Hindlimb muscle (tissue), 1 donor: Measurements from ENCODE around the gene FAAP24. TPM values are rescaled to one million over a fixed set of nuclear protein-coding genes. Genes with fewer than 3 reads are reported as not detected.
"Not testable (repeated sequence)": the region's sequence is repeated elsewhere in the genome, so short reads cannot be mapped to it uniquely, and the experiment has no call there.

Experiments used
- DNase-seq: peaks from one replicate; pipeline ENCODE4 v3.0.0-alpha.2; 2013
- polyA plus RNA-seq: library from polyadenylated mRNA; unstranded; fragments of 120-200 nt; gene quantifications from one replicate; pipeline ENCODE4 v1.2.1, GENCODE V29; 2013; ENCODE audit not compliant: insufficient read length

FAAP24 gene, protein sequence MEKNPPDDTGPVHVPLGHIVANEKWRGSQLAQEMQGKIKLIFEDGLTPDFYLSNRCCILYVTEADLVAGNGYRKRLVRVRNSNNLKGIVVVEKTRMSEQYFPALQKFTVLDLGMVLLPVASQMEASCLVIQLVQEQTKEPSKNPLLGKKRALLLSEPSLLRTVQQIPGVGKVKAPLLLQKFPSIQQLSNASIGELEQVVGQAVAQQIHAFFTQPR
- polyA plus RNA-seq: 1.3 TPM

DNA sequence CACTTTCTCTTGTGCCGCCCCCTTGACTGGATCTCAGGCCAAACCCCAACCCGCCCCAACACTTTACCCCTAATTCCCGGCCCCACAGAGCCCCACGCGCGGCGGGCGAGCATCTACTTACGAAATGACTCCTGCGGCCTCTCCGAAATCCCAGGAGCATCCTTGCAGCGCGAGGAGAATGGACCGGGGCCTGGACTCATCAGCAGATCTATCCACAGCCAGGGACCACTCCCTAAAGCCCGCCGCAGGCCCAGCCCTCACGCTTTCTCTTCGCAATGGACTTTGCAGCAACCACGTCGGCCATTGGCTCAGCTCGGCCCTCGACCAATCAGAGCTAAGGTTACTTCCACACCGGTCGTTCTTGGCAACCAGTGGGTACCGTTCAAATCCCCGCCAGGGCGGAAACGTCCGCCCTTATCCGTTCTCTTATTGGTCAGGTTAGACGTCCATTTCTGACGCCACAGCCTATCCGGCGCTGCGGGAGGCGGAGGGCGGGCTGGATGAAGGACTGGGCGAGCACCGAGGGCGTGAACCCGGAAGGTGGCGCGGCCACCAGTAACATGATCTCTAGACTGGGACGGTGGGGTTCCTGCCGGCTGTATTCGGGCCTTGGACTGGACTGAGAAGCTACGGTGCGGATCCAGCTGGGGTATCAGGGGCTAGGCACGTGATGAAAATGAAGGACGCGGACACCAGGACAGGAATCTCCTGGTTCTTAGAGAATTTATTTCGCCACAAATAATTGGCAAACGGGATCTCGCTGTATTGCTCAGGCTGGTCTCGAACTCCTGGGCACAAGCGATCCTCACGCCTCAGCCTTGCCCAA lies at the start of gene FAAP24, which contains the start of gene CEP89:
FAAP24 (plus strand) TSS at position 528 of the 826 bp plus-strand sequence. CDS start 955 bp downstream, outside the sequence.
CEP89 (minus strand) TSS at position 244 of the 826 bp plus-strand sequence; CDS start at position 160, 84 bp downstream.
- peak; percentile 99 for DNase-seq

- no peak for DNase-seq
Observed at GRCh38 chr19:32924200-32924599, 47.8 kb upstream of the FAAP24 start.

- DNase-seq: no peak
Observed at GRCh38 chr19:32928806-32929205, 43.2 kb upstream of the FAAP24 start.

DNA sequence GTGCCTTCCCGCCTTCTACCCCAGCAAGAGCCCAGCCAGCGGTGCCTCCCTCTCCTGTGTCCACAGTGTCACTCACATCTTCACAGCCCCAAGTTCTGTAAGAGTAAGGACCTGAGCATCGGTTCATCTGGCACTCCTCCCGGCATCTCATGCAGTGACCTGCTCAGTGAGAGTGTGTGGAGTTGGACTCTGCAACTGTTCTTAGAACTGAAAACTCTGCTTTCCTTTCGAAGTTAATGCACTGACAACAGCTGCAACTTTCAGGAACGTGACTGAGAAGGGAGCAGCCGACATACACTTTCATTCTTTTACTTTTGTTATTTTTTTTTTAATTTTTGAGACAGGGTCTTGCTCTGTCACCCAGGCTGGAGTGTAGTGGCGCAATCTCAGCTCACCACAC lies 41.5 kb upstream of the FAAP24 start:
- no peak for DNase-seq

GRCh38 chr19:32933571-32933970 lies 38.5 kb upstream of the FAAP24 start:
- DNase-seq: no peak

GRCh38 chr19:32935629-32936028 lies 36.4 kb upstream of the FAAP24 start:
- no peak for DNase-seq

GRCh38 chr19:32936065-32936464 lies 36.0 kb upstream of the FAAP24 start:
- DNase-seq: no peak

DNA sequence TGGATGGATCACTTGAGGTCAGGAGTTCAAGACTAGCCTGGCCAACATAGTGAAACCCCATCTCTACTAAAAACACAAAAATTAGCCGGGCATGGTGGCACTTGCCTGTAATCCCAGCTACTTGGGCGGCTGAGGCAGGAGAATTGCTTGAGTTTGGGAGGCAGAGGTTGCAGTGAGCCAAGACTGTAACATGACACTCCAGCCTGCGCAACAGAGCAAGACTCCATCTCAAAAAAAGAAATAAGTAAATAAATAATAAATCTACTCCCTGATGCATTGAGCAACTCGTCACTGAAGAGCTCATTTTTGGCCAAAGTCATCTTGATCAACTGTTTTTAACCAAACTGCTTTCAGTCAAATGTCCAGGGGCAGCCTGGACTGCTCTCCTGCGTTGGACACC lies 30.8 kb upstream of the FAAP24 start:
- not testable (repeated sequence) for DNase-seq

GRCh38 chr19:32945260-32945659 lies 26.8 kb upstream of the FAAP24 start:
- DNase-seq: no peak

DNA sequence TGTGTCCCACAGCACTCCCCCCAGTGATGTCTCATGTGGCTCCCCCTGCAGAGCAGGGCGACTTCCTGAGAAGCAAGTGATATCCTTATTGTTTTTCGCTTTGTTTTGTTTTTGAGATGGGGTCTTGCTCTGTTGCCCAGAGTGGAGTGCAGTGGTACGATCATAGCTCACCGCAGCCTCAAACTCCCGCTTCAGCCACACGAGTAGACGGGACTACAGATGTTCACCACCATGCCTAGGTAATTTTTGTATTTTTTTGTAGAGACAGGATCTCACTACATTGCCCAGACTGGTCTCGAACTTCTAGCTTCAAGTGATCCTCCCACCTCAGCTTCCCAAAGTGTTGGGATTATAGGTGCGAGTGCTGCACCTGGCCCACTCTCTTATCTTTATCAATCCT lies 5.3 kb upstream of the FAAP24 start:
- no peak for DNase-seq

DNA sequence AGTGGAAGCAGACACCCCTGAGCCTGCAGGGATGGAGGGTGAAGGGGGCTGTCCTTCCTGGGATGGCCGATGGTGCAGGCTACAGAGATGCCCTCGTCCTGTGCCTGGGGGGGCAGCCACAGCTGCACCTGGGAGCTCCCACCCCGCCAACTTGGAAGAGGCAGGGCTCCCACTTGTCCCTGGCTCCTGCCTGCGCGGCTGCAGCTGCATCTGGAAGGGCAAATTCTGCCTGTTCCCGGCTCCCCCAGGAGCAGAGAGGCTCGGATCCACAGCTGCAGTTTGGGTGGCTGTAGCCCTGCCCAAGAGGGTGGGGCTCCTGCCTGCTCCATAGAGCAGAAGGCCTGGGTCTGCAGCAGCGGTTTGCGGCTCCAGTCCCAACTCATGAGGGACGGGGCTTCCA lies 2.5 kb upstream of the FAAP24 start:
- DNase-seq: no peak

DNA sequence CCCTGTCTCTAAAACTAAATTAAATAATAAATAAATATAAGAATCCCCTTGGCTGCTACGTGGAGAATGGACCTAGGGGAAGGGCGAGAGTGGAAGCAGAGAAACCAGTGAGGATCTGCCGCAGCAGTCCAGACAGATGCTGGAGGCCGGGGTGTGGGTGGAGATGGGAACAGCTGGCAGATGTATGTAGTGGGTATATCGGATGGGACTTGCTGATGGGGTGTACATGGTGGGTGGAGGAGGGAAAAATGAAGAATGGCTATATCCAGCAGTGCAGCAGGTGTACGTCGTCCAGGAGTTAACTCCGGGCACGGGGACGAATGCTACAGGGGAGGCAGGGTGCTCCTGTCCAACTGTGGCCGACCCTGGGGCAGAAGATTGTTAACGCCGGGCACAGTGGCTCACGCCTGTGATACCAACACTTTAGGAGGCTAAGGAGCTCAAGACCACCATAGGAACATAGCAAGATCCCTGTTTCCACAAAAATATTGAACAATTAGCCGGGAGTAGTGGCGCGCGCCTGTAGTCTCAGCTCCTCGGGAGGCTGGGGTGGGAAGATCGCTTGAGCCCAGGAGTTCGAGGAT lies 938 bp upstream of the FAAP24 start:
- DNase-seq: no peak

GRCh38 chr19:32976223-32976805 lies 4.3 kb downstream of the FAAP24 start:
- DNase-seq: peak; percentile 24

GRCh38 chr19:32977280-32977679 lies 5.2 kb downstream of the FAAP24 start:
- no peak for DNase-seq

DNA sequence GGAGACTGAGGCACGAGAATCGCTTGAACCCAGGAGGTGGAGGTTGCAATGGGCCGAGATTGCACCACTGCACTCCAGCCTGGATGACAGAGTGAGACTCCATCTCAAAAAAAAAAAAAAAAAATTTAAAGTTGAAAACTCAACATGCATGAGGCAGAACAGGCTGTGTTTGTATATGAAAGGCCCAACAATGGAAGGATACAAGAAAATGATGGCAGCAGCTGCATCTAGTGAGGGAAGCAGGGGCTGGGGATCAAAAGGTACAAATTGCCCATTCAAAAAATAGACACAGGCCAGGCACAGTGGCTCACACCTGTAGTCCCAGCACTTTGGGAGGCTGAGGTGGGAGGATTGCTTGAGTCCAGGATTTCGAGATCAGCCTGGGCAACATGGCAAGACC lies 5.8 kb downstream of the FAAP24 start:
- not testable (repeated sequence) for DNase-seq

DNA sequence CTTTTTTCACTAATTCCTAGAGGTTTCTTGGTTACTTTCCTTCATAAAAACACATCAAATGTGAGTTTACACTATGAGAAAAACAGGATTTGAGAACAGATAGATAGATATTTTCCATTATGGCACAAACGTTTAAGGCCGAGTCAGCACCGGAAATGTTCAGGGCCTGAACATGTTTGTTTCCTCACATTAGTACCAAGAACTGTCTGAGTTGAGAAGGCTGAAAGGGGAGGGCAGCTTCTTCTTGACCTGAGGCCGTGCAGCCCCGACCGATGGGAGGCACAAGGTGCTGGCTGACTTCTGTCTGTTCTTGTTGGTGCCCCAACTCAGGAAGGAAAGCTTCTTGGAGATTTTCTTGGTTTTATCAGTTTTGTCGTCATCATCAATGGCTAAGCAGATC lies 7.8 kb downstream of the FAAP24 start:
- not testable (repeated sequence) for DNase-seq

GRCh38 chr19:32982488-32982887 lies 10.4 kb downstream of the FAAP24 start:
- not testable (repeated sequence) for DNase-seq

DNA sequence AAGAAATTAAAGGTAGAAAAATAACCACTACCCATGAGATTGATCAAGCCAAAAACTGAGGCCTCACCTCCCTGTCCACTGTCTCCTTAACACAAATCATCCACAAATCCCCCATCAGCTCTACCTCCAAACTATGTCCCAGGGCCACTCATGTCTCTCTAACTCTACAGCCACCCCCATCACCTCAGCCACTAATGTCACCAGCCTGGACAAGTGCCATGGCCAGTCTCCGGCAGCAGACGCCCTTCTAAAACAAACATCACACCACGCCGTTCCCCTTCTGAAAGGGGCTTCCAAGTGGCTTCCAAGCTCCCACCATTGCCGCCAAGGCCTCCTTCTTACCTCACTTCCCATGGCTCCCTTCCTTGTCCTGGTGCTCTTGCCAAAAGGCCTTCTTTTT lies 16.2 kb downstream of the FAAP24 start:
- DNase-seq: not testable (repeated sequence)

DNA sequence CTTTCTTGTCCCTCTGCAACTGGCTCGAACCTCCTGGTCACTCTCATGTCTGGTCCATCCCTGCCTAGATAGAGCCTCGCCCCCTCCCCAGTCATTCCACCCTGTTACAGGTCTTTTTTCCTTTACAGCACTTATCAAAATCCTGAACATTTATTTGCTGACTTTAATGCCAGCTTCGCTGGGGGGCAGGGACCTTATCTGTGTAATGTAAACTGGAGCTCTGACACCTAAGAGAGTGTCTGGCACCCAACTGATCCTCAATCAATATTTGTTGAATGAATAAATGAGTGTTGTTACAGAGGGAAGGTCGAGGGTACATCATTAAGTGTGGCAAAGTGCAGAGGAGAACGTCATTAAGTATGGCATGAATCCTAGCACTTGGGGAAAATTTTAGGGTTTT lies 16.7 kb downstream of the FAAP24 start:
- DNase-seq: no peak

- not testable (repeated sequence) for DNase-seq
Observed at GRCh38 chr19:32995966-32996365, 23.9 kb downstream of the FAAP24 start.

GRCh38 chr19:32997061-32997464 lies 25.0 kb downstream of the FAAP24 start:
- not testable (repeated sequence) for DNase-seq

DNA sequence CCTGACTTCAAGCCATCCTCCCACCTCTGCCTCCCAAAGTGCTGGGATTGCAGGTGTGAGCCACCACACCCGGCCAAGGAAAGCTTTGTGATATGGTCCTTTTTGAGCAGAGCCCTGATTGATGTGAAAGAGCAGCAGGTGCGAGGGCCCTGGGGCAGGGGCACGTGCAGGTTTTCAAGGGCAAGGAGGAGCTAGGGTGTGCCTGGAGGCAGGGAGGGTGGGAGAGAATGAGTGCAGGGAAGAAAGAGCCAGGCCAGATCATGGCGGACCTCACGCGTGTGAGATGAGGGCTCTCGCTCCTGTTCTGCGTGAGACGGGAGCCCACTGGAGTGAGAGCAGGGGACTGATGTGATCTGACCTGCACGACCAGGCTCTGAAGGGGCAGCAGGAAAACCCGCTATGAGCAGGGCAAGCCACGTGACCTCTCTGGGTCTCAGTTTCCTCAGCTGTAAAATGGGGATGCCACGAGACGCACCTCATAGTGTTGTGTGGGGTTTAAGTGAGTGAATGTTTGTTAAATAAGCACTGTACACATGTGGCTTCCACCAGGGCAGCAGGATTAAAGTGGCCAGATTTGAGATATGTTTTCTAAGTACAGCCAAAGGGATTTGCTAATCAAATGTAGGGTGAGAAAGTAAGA lies 25.8 kb downstream of the FAAP24 start:
- DNase-seq: no peak

DNA sequence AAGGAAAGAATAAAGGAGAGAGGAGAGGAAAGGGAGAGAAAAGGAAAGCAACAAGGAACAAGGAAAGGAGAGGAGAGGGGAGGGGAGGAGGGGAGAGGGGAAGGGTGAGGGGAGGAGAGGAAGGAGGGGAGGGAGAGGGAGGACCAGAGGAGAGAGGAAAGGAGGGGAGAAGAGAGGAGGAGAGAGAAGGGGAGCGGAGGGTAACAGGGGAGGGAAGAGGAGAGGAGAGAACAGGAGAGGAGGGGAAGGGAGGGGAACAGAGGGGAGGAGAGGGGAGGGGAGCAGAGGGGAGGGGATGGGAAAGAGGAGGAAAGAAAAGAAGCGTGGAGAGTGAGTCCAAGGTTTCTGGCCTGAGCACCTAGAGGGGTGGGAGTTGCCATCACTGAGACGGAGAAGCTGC lies 26.7 kb downstream of the FAAP24 start:
- no peak for DNase-seq
